ENCODE data around the gene ARHGAP15. TPM values are rescaled to one million over a fixed set of nuclear protein-coding genes. Genes with fewer than 3 reads are reported as not detected.
A peak's percentile ranks its signal among the peaks of the same experiment; 100 is the strongest.

Gene ARHGAP15
- total RNA-seq, 1 donor from 2014 or later: 9.1 TPM

DNA sequence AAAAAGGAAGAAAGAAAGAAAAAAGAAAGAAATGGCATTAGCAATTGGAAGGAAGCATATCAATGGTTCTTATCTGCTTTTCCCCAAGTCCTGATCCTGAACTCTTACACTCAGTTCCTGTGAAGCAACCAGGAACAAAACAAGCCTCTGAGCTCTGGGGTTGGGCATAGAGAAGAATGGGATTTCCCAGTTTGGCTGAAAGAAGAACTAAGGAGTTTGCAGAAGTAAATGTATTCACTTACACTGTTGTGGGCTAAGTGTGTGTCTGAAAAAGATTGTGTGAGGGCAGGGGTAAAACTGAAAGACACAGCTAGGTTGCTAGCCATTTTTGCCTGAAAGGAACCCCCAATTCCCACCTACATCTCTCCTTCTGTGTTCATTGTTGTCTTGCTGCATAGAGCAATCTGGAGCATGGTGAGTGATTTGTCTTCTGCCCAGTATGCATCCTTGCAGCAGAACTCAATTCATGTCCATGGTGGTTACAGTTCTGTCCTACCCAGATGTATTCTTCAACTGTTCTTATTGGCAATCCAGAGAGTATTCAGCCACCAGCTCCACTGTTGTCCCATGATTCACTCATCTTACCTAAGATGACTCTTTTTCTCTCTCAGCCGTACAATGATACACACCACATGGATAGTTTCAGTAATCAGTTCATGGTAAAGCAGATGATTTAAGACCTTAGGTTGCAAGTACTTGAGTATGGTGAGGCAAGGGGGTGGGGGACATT lies 348.7 kb downstream of the ARHGAP15 start:
- Histone ChIP-seq H3K36me3 (no peaks in the 10 kb centered on the region), H3K27me3 (no peaks in the 10 kb centered on the region), H3K4me1 (peaks cover 15% of the 10 kb centered on the region), H3K27ac (no peak overlapping the region), H3K9me3 (no peaks in the 10 kb centered on the region), H3K4me3 (no peak overlapping the region)
- no peak for DNase-seq (ENCODE audit: extremely low spot score in 2 of 2)
- intact Hi-C loops (cut with DNase I): no loop called here
- TF ChIP-seq POLR2A (IDR thresholded peaks at IDR 0.05) (no peak), POLR2AphosphoS5 (IDR thresholded peaks at IDR 0.05; ENCODE audit: insufficient read depth in 1 of 2, low read depth in 1 of 2) (no peak)
- TF ChIP-seq, protein P1, sequence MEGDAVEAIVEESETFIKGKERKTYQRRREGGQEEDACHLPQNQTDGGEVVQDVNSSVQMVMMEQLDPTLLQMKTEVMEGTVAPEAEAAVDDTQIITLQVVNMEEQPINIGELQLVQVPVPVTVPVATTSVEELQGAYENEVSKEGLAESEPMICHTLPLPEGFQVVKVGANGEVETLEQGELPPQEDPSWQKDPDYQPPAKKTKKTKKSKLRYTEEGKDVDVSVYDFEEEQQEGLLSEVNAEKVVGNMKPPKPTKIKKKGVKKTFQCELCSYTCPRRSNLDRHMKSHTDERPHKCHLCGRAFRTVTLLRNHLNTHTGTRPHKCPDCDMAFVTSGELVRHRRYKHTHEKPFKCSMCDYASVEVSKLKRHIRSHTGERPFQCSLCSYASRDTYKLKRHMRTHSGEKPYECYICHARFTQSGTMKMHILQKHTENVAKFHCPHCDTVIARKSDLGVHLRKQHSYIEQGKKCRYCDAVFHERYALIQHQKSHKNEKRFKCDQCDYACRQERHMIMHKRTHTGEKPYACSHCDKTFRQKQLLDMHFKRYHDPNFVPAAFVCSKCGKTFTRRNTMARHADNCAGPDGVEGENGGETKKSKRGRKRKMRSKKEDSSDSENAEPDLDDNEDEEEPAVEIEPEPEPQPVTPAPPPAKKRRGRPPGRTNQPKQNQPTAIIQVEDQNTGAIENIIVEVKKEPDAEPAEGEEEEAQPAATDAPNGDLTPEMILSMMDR (IDR thresholded peaks at IDR 0.05): no peak

DNA sequence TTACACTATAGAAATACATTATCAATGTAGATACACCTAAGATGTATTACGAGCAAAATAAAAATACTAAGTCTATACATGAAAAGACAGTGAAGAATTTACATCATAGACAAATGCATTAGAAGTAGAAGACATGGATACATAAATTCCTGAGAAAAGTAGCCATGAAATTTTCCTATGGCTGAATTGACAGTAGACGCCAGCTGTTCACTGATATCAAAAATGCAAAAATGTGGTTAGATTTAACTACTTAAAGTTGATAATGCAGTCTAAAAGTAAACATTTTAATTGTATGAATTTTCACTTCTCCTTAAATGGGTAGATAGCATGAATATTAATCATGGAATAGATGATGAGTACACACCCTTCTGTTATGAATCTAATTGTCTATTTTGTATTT lies 350.9 kb downstream of the ARHGAP15 start:
- Histone ChIP-seq H3K36me3 (no peaks in the 10 kb centered on the region), H3K27ac (peak overlapping the region; percentile 60), H3K4me3 (no peak overlapping the region), H3K4me1 (peaks cover 16% of the 10 kb centered on the region), H3K27me3 (no peaks in the 10 kb centered on the region), H3K9me3 (no peaks in the 10 kb centered on the region)
- no peak for TF ChIP-seq POLR2AphosphoS5 (IDR thresholded peaks at IDR 0.05; ENCODE audit: insufficient read depth in 1 of 2, low read depth in 1 of 2)
- DNase-seq (ENCODE audit: extremely low spot score in 2 of 2): no peak
- intact Hi-C loops (cut with DNase I): no loop called here

DNA sequence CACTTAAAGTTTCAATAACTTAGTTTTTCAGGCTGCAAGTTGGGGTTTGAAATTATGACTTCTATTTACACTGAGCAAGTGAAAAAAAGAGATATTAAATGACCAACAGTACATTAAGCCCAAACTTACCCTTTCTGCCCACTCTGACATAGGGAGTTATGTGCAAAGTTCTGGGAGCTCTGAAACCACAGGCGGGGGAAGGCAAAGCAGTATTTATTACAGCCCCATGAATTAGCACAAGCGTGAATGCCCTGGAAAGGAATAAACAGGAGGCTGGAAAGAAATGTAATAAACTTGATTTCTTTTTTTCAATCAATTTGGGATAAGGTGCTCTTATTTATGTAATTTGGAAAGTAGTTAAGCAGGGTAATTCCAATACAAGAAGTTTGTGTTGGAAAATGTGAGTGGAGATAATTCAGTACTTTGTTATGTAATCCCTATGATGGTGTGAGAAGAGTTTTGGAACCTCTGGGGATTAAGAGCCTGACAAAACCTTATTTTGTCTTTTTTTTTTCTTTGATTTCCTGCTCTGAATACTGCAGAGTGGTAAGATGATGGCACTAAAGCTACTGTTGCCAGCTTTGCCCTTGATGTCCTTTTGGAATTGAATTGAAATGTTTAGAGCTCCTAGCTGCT lies 351.5 kb downstream of the ARHGAP15 start:
- no peaks in the 10 kb centered on the region for H3K9me3 ChIP-seq
- TF ChIP-seq POLR2A (IDR thresholded peaks at IDR 0.05) (no peak), POLR2AphosphoS5 (IDR thresholded peaks at IDR 0.05; ENCODE audit: insufficient read depth in 1 of 2, low read depth in 1 of 2) (no peak)
- TF ChIP-seq, protein P1 (IDR thresholded peaks at IDR 0.05): no peak
- H3K4me1 ChIP-seq: peaks cover 16% of the 10 kb centered on the region

DNA sequence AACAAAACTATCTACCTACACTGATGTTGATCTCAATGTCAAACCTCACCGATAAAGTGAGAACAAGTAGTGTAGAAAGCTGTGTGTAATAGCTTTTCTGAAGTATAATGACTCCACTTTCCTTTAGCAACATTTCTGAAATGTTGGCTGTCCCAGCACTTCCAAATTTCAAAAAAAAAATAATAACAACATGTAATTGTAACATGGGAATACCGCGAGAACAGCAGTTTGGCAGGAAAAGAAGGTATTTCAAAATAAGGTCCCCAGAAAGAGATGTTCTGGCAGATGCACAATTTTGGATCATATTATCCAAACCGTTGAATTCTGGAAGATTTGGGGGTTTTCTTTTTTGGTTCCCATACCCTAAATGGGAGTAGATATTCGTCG lies 352.0 kb downstream of the ARHGAP15 start:
- H3K9me3 ChIP-seq: no peaks in the 10 kb centered on the region
- H3K27me3 ChIP-seq: no peaks in the 10 kb centered on the region
- no peaks in the 10 kb centered on the region for H3K36me3 ChIP-seq
- no peak overlapping the region for H3K4me3 ChIP-seq
- peak overlapping the region; percentile 60 for H3K27ac ChIP-seq
- no peak for TF ChIP-seq POLR2AphosphoS5 (IDR thresholded peaks at IDR 0.05; ENCODE audit: insufficient read depth in 1 of 2, low read depth in 1 of 2)
- TF ChIP-seq, protein P1 (IDR thresholded peaks at IDR 0.05): no peak
- no peak for TF ChIP-seq POLR2A (IDR thresholded peaks at IDR 0.05)
- DNase-seq (ENCODE audit: extremely low spot score in 2 of 2): no peak
- H3K4me1 ChIP-seq: peaks cover 16% of the 10 kb centered on the region
- intact Hi-C loops (cut with DNase I): no loop called here

More for the DNA sequence above, 351.5 kb downstream of the ARHGAP15 start:
- H3K36me3 ChIP-seq: no peaks in the 10 kb centered on the region
- H3K27me3 ChIP-seq: no peaks in the 10 kb centered on the region
- intact Hi-C loops (cut with DNase I): no loop called here
- no peak for DNase-seq (ENCODE audit: extremely low spot score in 2 of 2)
- H3K27ac ChIP-seq: peak overlapping the region; percentile 60
- H3K4me3 ChIP-seq: no peak overlapping the region

DNA sequence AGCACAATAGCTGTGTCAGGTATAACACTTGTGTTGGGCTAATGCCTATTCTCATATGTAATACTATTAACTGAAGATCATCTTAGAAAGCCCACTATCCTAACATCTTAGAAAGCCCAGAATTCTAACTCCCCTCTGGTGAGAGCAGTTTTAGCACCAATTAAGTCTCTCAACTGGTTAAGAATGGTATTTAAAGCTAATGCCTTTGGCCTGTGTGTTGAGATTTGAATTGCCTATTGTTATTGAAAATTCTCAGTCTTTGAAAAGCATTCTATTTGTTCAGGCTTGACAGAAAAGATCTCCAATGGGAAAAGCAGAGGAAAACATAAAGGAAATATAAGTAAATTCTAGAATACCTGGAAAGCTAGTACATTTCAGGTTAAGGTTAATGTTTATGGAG lies 352.5 kb downstream of the ARHGAP15 start:
- intact Hi-C loops (cut with DNase I): no loop called here
- no peak for DNase-seq (ENCODE audit: extremely low spot score in 2 of 2)
- Histone ChIP-seq H3K27me3 (no peaks in the 10 kb centered on the region), H3K4me1 (peaks cover 16% of the 10 kb centered on the region), H3K27ac (peak overlapping the region; percentile 60), H3K4me3 (no peak overlapping the region), H3K9me3 (no peaks in the 10 kb centered on the region), H3K36me3 (no peaks in the 10 kb centered on the region)
- TF ChIP-seq POLR2A (IDR thresholded peaks at IDR 0.05) (no peak), POLR2AphosphoS5 (IDR thresholded peaks at IDR 0.05; ENCODE audit: insufficient read depth in 1 of 2, low read depth in 1 of 2) (no peak)

DNA sequence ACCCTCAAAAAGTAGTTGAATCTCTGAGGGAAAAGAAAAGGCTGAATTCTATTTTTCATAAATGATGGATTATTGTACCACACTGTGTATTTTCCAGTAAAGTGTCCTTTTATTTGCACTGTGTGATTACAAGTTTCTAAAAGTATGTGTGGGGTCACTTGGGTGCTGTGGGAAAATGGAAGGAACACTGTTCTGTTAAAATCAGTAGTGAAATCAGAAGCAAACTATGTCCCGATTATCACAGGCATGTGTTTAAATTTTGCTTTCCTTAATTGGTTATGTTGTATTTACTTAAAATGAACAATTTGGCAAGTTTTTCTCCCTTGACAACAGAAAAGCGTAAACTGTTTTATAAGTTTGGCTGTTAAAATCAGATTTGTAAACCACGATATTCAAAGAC lies 353.1 kb downstream of the ARHGAP15 start:
- DNase-seq (ENCODE audit: extremely low spot score in 2 of 2): no peak
- H3K27ac ChIP-seq: peak overlapping the region; percentile 47
- TF ChIP-seq, protein P1 (IDR thresholded peaks at IDR 0.05): no peak
- TF ChIP-seq POLR2AphosphoS5 (IDR thresholded peaks at IDR 0.05; ENCODE audit: insufficient read depth in 1 of 2, low read depth in 1 of 2): peak in 1 of 2 donors; percentile 12
- no peak overlapping the region for H3K4me3 ChIP-seq
- H3K4me1 ChIP-seq: peaks cover 16% of the 10 kb centered on the region
- no peaks in the 10 kb centered on the region for H3K9me3 ChIP-seq
- no peaks in the 10 kb centered on the region for H3K36me3 ChIP-seq
- intact Hi-C loops (cut with DNase I): no loop called here
- no peaks in the 10 kb centered on the region for H3K27me3 ChIP-seq

Data from vagina (tissue), 2 donors.